ENCODE results near the gene BPIFB1.

- TF ChIP-seq, protein P1, sequence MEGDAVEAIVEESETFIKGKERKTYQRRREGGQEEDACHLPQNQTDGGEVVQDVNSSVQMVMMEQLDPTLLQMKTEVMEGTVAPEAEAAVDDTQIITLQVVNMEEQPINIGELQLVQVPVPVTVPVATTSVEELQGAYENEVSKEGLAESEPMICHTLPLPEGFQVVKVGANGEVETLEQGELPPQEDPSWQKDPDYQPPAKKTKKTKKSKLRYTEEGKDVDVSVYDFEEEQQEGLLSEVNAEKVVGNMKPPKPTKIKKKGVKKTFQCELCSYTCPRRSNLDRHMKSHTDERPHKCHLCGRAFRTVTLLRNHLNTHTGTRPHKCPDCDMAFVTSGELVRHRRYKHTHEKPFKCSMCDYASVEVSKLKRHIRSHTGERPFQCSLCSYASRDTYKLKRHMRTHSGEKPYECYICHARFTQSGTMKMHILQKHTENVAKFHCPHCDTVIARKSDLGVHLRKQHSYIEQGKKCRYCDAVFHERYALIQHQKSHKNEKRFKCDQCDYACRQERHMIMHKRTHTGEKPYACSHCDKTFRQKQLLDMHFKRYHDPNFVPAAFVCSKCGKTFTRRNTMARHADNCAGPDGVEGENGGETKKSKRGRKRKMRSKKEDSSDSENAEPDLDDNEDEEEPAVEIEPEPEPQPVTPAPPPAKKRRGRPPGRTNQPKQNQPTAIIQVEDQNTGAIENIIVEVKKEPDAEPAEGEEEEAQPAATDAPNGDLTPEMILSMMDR (IDR thresholded peaks at IDR 0.05): no peak
- TF ChIP-seq REST (IDR thresholded peaks at IDR 0.05; ENCODE audit: insufficient read depth in 1 of 2, low read depth in 2 of 2, low read length in 1 of 2): no peak
Observed at GRCh38 chr20:33304046-33304445, 21.0 kb downstream of the BPIFB1 start.
